ENCODE results near the gene C12orf75. TPM values are rescaled to one million over a fixed set of nuclear protein-coding genes. Genes with fewer than 3 reads are reported as not detected.
"Not testable (repeated sequence)": the region's sequence is repeated elsewhere in the genome, so short reads cannot be mapped to it uniquely, and the experiment has no call there.

C12orf75 gene
- total RNA-seq, 1 experiment from 2014 or later = 173 TPM

GRCh38 chr12:105341010-105341409 is 10.5 kb downstream of the C12orf75 start:
- peaks cover 14% of the 10 kb centered on the region for H3K4me1 Mint-ChIP-seq (ENCODE audit: low read depth, unreplicated experiment)
- H3K9me3 Mint-ChIP-seq (ENCODE audit: unreplicated experiment) = peaks cover 18% of the 10 kb centered on the region
- TF ChIP-seq CTCF (IDR thresholded peaks at IDR 0.05; ENCODE audit: insufficient read depth in 1 of 2, low read depth in 1 of 2, low read length in 1 of 2, severe bottlenecking in 1 of 2, unreplicated experiment in 1 of 2) = no peak
- peaks cover 50% of the 10 kb centered on the region for H3K36me3 Mint-ChIP-seq (ENCODE audit: insufficient read depth, unreplicated experiment)
- intact Hi-C loops (cut with micrococcal nuclease; ENCODE audit: unreplicated experiment) = no loop called here
- no peaks in the 10 kb centered on the region for H3K27me3 ChIP-seq (replicated peaks; ENCODE audit: control insufficient read depth, insufficient read depth, low read length)
- peaks cover 19% of the 10 kb centered on the region; the same call in 1 of the 2 replicates for H3K9me3 ChIP-seq
- no peak overlapping the region for H3K4me3 Mint-ChIP-seq (ENCODE audit: unreplicated experiment)
- ChIA-PET CTCF (no interaction called here), POLR2A (no interaction called here)
- no peak for DNase-seq
- H3K4me1 ChIP-seq = peaks cover 22% of the 10 kb centered on the region
- no peak overlapping the region for H3K27ac Mint-ChIP-seq (ENCODE audit: unreplicated experiment)
- BruUV-seq (replicated peaks) = no TSS peak
- peaks cover 4% of the 10 kb centered on the region; the same call in 1 of the 2 replicates for H3K36me3 ChIP-seq (ENCODE audit: control insufficient read depth, insufficient read depth, low read length)
- H3K27me3 Mint-ChIP-seq (ENCODE audit: insufficient read depth, unreplicated experiment) = no peaks in the 10 kb centered on the region
- H3K4me3 ChIP-seq (ENCODE audit: low read depth, low read length) = no peak overlapping the region

GRCh38 chr12:105341620-105342019 is 11.1 kb downstream of the C12orf75 start:
- Mint-ChIP-seq H3K36me3 (ENCODE audit: insufficient read depth, unreplicated experiment) (peaks cover 50% of the 10 kb centered on the region), H3K9me3 (ENCODE audit: unreplicated experiment) (peaks cover 12% of the 10 kb centered on the region)
- H3K36me3 ChIP-seq (ENCODE audit: control insufficient read depth, insufficient read depth, low read length); H3K4me3 ChIP-seq (ENCODE audit: low read depth, low read length); POLR2A ChIA-PET; H3K27me3 ChIP-seq (replicated peaks; ENCODE audit: control insufficient read depth, insufficient read depth, low read length); CTCF ChIA-PET; H3K27me3 Mint-ChIP-seq (ENCODE audit: insufficient read depth, unreplicated experiment); H3K4me1 Mint-ChIP-seq (ENCODE audit: low read depth, unreplicated experiment); H3K4me3 Mint-ChIP-seq (ENCODE audit: unreplicated experiment); intact Hi-C loops (cut with micrococcal nuclease; ENCODE audit: unreplicated experiment); H3K27ac Mint-ChIP-seq (ENCODE audit: unreplicated experiment); DNase-seq; BruUV-seq (replicated peaks): not testable (repeated sequence)
- H3K9me3 ChIP-seq = peaks cover 19% of the 10 kb centered on the region; the same call in 1 of the 2 replicates
- H3K4me1 ChIP-seq = peaks cover 24% of the 10 kb centered on the region

- Mint-ChIP-seq H3K27ac (ENCODE audit: unreplicated experiment) (no peak overlapping the region), H3K36me3 (ENCODE audit: insufficient read depth, unreplicated experiment) (peaks cover 50% of the 10 kb centered on the region), H3K4me3 (ENCODE audit: unreplicated experiment) (no peak overlapping the region), H3K9me3 (ENCODE audit: unreplicated experiment) (peaks cover 10% of the 10 kb centered on the region), H3K4me1 (ENCODE audit: low read depth, unreplicated experiment) (peaks cover 10% of the 10 kb centered on the region), H3K27me3 (ENCODE audit: insufficient read depth, unreplicated experiment) (no peaks in the 10 kb centered on the region)
- intact Hi-C loops (cut with micrococcal nuclease; ENCODE audit: unreplicated experiment) = no loop called here
- H3K4me3 ChIP-seq (ENCODE audit: low read depth, low read length) = no peak overlapping the region
- POLR2A ChIA-PET = no interaction called here
- no peaks in the 10 kb centered on the region for H3K27me3 ChIP-seq (replicated peaks; ENCODE audit: control insufficient read depth, insufficient read depth, low read length)
- DNase-seq = no peak
- no TSS peak for BruUV-seq (replicated peaks)
- CTCF ChIA-PET = no interaction called here
- H3K9me3 ChIP-seq = peaks cover 19% of the 10 kb centered on the region; the same call in 1 of the 2 replicates
- no peak for TF ChIP-seq CTCF (IDR thresholded peaks at IDR 0.05; ENCODE audit: insufficient read depth in 1 of 2, low read depth in 1 of 2, low read length in 1 of 2, severe bottlenecking in 1 of 2, unreplicated experiment in 1 of 2)
- peaks cover 19% of the 10 kb centered on the region for H3K4me1 ChIP-seq
- H3K36me3 ChIP-seq (ENCODE audit: control insufficient read depth, insufficient read depth, low read length) = peaks cover 2% of the 10 kb centered on the region; the same call in 1 of the 2 replicates
These were observed 12.0 kb downstream of the C12orf75 start for GRCh38 chr12:105342464-105342863.

GRCh38 chr12:105343836-105344235 is 13.3 kb downstream of the C12orf75 start:
- Histone ChIP-seq H3K27me3 (replicated peaks; ENCODE audit: control insufficient read depth, insufficient read depth, low read length) (no peaks in the 10 kb centered on the region), H3K36me3 (ENCODE audit: control insufficient read depth, insufficient read depth, low read length) (0 out of 2 replicates have a peak, but pooled peaks cover 2% of the 10 kb centered on the region), H3K4me3 (ENCODE audit: low read depth, low read length) (no peak overlapping the region), H3K4me1 (peaks cover 14% of the 10 kb centered on the region), H3K9me3 (peaks cover 19% of the 10 kb centered on the region; the same call in 1 of the 2 replicates)
- Mint-ChIP-seq H3K4me3 (ENCODE audit: unreplicated experiment) (no peak overlapping the region), H3K4me1 (ENCODE audit: low read depth, unreplicated experiment) (peaks cover 8% of the 10 kb centered on the region), H3K27me3 (ENCODE audit: insufficient read depth, unreplicated experiment) (no peaks in the 10 kb centered on the region), H3K36me3 (ENCODE audit: insufficient read depth, unreplicated experiment) (peaks cover 41% of the 10 kb centered on the region), H3K9me3 (ENCODE audit: unreplicated experiment) (peaks cover 10% of the 10 kb centered on the region), H3K27ac (ENCODE audit: unreplicated experiment) (no peak overlapping the region)
- ChIA-PET CTCF (no interaction called here), POLR2A (no interaction called here)
- no peak for DNase-seq
- TF ChIP-seq CTCF (IDR thresholded peaks at IDR 0.05; ENCODE audit: insufficient read depth in 1 of 2, low read depth in 1 of 2, low read length in 1 of 2, severe bottlenecking in 1 of 2, unreplicated experiment in 1 of 2) = no peak
- BruUV-seq (replicated peaks) = no TSS peak
- intact Hi-C loops (cut with micrococcal nuclease; ENCODE audit: unreplicated experiment) = no loop called here
